Uterus (tissue), 4 donors: ENCODE data around the gene ESRRG. TPM values are rescaled to one million over a fixed set of nuclear protein-coding genes. Genes with fewer than 3 reads are reported as not detected.

Experiments
- DNase-seq, 2 donors: peaks; one replicate each; pipeline ENCODE4 v3.0.0-alpha.2; 2019 to 2020
- H3K27ac ChIP-seq, 2 donors: fragments of 200-600 bp; sonication (generic); 1 replicate in 1 of 2; 2 replicates in 1 of 2; pipeline ENCODE4 v1.5.1; 2016 to 2018
- H3K27me3 ChIP-seq, 2 donors: fragments of 200-600 bp; sonication (generic); one replicate each; pipeline ENCODE4 v1.5.1; 2018 to 2019; ENCODE audit warnings: control low read depth in 1 of 2
- H3K36me3 ChIP-seq, 2 donors: fragments of 200-600 bp; sonication (generic); one replicate each; pipeline ENCODE4 v1.5.1; 2019; ENCODE audit warnings: control low read depth in 1 of 2
- H3K4me1 ChIP-seq, 2 donors: fragments of 200-600 bp; sonication (generic); one replicate each; pipeline ENCODE4 v1.5.1; 2018 to 2019; ENCODE audit warnings: control low read depth in 1 of 2
- H3K4me3 ChIP-seq, 2 donors: fragments of 200-600 bp; sonication (generic); 1 replicate in 1 of 2; 2 replicates in 1 of 2; pipeline ENCODE4 v1.5.1; 2018 to 2019; ENCODE audit warnings: mild to moderate bottlenecking in 1 of 2
- H3K9me3 ChIP-seq, 2 donors: fragments of 200-600 bp; sonication (generic); one replicate each; pipeline ENCODE4 v1.5.1; 2019; ENCODE audit warnings: control low read depth in 1 of 2
- POLR2A ChIP-seq, 2 donors: fragments of 450-650 bp; IDR thresholded peaks; one replicate each; pipeline ENCODE4 v1.6.1; 2016; ENCODE audit warnings: antibody characterized with exemption in 2 of 2, mild to moderate bottlenecking in 1 of 2, moderate library complexity in 1 of 2
- intact Hi-C: fragments of 100-400 bp; cut with DNase I; formaldehyde crosslinking; loops from one replicate; pipeline ENCODE4 v1.15.1; 2023; ENCODE audit warnings: low total_unique reads
- total RNA-seq, 4 donors: library from RNA; depleted of rRNA in 3 of 4; stranded (reverse); fragments of >200 nt in 3 of 4; gene quantifications; one replicate each; pipeline versions ENCODE4 v1.1.0 to v1.2.4, GENCODE V29; 2014 to 2023
- TF ChIP-seq, protein P1 (sequence below), 4 experiments: fragments of 200-600 bp in 2 of 4; fragments of 450-650 bp in 2 of 4; sonication (generic) in 2 of 4; IDR thresholded peaks; one replicate each; pipeline ENCODE4 v1.5.1; 2016 to 2019; ENCODE audit warnings: antibody characterized with exemption in 4 of 4, mild to moderate bottlenecking in 2 of 4, moderate library complexity in 1 of 4
- donor health status: DM: yes; HTN: yes; CAD: no.

The ESRRG gene
- total RNA-seq, 4 donors from 2014 or later, result 0.21 to 14.6 (median 0.29) TPM; not detected in 1

DNA sequence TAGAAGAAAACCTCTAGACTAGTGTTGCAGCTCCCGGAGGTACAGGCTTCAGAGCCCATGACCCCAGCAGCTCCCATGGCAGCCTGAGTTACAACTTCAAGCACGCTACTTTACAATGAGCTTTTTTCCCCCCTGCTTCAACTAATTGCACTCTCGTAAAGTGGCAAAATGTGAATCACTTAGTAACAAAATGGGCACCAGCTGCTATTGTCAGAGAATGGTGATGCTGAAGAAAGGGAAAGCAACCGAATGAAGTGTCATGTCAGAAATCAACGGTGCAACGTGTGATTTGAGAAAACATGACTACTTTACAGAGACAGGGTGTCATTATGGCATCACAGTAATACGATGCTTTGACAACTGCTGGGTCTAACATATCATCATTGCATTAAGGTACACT lies 40.5 kb downstream of the ESRRG start:
- H3K4me3 ChIP-seq, result no peak overlapping the region
- no peak overlapping the region for H3K27ac ChIP-seq
- no peaks in the 10 kb centered on the region for H3K36me3 ChIP-seq
- H3K4me1 ChIP-seq, result no peaks in the 10 kb centered on the region
- TF ChIP-seq, protein P1, sequence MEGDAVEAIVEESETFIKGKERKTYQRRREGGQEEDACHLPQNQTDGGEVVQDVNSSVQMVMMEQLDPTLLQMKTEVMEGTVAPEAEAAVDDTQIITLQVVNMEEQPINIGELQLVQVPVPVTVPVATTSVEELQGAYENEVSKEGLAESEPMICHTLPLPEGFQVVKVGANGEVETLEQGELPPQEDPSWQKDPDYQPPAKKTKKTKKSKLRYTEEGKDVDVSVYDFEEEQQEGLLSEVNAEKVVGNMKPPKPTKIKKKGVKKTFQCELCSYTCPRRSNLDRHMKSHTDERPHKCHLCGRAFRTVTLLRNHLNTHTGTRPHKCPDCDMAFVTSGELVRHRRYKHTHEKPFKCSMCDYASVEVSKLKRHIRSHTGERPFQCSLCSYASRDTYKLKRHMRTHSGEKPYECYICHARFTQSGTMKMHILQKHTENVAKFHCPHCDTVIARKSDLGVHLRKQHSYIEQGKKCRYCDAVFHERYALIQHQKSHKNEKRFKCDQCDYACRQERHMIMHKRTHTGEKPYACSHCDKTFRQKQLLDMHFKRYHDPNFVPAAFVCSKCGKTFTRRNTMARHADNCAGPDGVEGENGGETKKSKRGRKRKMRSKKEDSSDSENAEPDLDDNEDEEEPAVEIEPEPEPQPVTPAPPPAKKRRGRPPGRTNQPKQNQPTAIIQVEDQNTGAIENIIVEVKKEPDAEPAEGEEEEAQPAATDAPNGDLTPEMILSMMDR (IDR thresholded peaks at IDR 0.05), result no peak
- TF ChIP-seq POLR2A (IDR thresholded peaks at IDR 0.05), result no peak
- no peak for DNase-seq
- no peaks in the 10 kb centered on the region for H3K27me3 ChIP-seq
- no peaks in the 10 kb centered on the region for H3K9me3 ChIP-seq
- intact Hi-C loops, result no loop called here

DNA sequence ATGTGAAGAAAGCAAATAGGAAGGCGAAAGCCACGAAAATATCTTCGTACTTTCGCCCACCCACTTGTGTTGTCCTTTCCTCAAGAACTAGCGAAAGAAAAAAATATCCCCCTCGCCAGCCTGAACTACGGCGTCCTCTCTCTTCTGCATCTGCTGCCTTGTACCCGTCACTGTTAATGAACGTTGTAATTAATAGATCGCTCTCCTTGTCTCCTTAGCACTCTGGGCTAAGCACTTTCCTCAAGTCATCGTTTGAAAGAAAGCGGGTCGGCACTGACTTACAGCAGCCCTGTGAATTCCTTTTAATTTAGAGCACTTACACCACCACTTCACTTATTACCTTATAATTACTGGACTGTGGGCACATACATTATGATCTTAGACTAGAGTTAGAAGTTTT lies 44.1 kb downstream of the ESRRG start:
- Histone ChIP-seq H3K9me3 (no peaks in the 10 kb centered on the region), H3K27ac (no peak overlapping the region), H3K36me3 (no peaks in the 10 kb centered on the region), H3K4me3 (no peak overlapping the region), H3K27me3 (no peaks in the 10 kb centered on the region), H3K4me1 (no peaks in the 10 kb centered on the region)
- DNase-seq, result no peak
- TF ChIP-seq, protein P1 (IDR thresholded peaks at IDR 0.05), result no peak
- no peak for TF ChIP-seq POLR2A (IDR thresholded peaks at IDR 0.05)
- intact Hi-C loops, result no loop called here

DNA sequence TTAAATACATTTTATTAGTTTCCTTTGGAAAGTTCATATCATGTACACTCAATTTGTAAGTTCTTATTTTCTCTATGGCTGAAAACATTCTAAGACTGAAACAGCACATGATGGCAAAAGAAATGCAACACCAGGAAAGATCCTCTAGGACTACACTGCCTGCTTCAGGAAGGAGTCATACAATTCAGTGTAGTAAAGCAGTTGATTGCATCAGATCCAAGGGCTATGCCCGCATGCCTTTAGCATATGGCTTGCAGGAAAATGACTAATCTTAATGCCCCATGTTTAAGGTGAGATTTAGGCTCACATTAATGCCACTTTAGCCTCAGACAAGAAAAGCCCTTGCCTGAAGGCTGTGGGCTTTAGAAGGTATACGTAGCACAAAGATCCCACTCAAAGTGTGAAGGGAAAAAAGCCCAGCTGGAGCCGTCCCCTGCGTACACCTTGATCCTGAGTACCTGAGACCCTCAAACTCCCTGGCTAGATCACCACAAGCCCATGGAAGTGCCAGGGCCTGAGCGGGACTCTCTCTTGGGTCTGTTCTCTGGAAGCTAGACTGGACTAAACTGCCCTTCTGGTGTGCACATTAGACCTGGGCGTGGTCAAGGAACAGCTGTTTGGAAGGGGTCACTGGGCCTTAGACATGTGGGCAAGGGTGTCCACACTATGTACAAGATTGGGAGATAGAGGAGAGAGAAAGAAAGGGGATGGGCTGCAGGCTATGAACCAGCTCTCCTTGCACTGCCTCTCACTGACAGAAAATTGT lies 52.9 kb downstream of the ESRRG start:
- Histone ChIP-seq H3K27me3 (no peaks in the 10 kb centered on the region), H3K4me1 (no peaks in the 10 kb centered on the region), H3K36me3 (no peaks in the 10 kb centered on the region), H3K9me3 (no peaks in the 10 kb centered on the region), H3K27ac (no peak overlapping the region), H3K4me3 (no peak overlapping the region)
- DNase-seq, result no peak
- intact Hi-C loops, result no loop called here
- TF ChIP-seq, protein P1 (IDR thresholded peaks at IDR 0.05), result no peak
- no peak for TF ChIP-seq POLR2A (IDR thresholded peaks at IDR 0.05)

- no peak overlapping the region for H3K27ac ChIP-seq
- no peaks in the 10 kb centered on the region for H3K27me3 ChIP-seq
- no peak for DNase-seq
- no peaks in the 10 kb centered on the region for H3K9me3 ChIP-seq
- no peak overlapping the region for H3K4me3 ChIP-seq
- no peaks in the 10 kb centered on the region for H3K4me1 ChIP-seq
- no peaks in the 10 kb centered on the region for H3K36me3 ChIP-seq
- intact Hi-C loops, result no loop called here
- no peak for TF ChIP-seq POLR2A (IDR thresholded peaks at IDR 0.05)
- TF ChIP-seq, protein P1 (IDR thresholded peaks at IDR 0.05), result no peak
These were observed 56.8 kb downstream of the ESRRG start for GRCh38 chr1:216666441-216666840.

GRCh38 chr1:216665856-216666255 lies 57.4 kb downstream of the ESRRG start:
- H3K27me3 ChIP-seq, result no peaks in the 10 kb centered on the region
- H3K4me3 ChIP-seq, result no peak overlapping the region
- H3K4me1 ChIP-seq, result no peaks in the 10 kb centered on the region
- intact Hi-C loops, result no loop called here
- no peaks in the 10 kb centered on the region for H3K9me3 ChIP-seq
- no peaks in the 10 kb centered on the region for H3K36me3 ChIP-seq
- H3K27ac ChIP-seq, result no peak overlapping the region
- DNase-seq, result no peak
- TF ChIP-seq, protein P1 (IDR thresholded peaks at IDR 0.05), result no peak
- TF ChIP-seq POLR2A (IDR thresholded peaks at IDR 0.05), result no peak
